CD14-positive monocyte (primary cell): ENCODE results near the gene CDC42BPG. TPM values are rescaled to one million over a fixed set of nuclear protein-coding genes. Genes with fewer than 3 reads are reported as not detected.

ENCODE experiments used
- DNase-seq, 3 donors: peaks; one replicate each; pipeline ENCODE4 v3.0.0-alpha.2; 2011 to 2022
- H2AFZ ChIP-seq: 2 replicates; pipeline ENCODE4 v1.6.0; 2012; ENCODE audit warnings: mild to moderate bottlenecking, low read depth, low read length, inconsistent platforms; ENCODE audit not compliant: insufficient read depth, poor library complexity, severe bottlenecking
- H3K27ac ChIP-seq, 2 donors: 1 replicate in 1 of 2; 2 replicates in 1 of 2; pipeline ENCODE4 v1.5.1; 2012 to 2013; ENCODE audit warnings: low read length in 2 of 2, control low read depth in 1 of 2, inconsistent platforms in 1 of 2, low read depth in 1 of 2, mild to moderate bottlenecking in 1 of 2
- H3K27me3 ChIP-seq, 2 donors: one replicate each; pipeline versions ENCODE4 v1.6.0 to v1.6.1; 2011 to 2013; ENCODE audit warnings: low read length in 2 of 2; ENCODE audit not compliant: control insufficient read depth in 2 of 2, insufficient read depth in 2 of 2
- H3K36me3 ChIP-seq, 2 donors: replicated peaks in 1 of 2; 1 replicate in 1 of 2; 2 replicates in 1 of 2; pipeline versions ENCODE4 v1.5.1 to v1.6.1; 2012 to 2013; ENCODE audit warnings: low read length in 2 of 2, control low read depth in 1 of 2, inconsistent platforms in 1 of 2, mild to moderate bottlenecking in 1 of 2; ENCODE audit not compliant: insufficient read depth in 2 of 2, control insufficient read depth in 1 of 2
- H3K4me1 ChIP-seq, 2 donors: 1 replicate in 1 of 2; 2 replicates in 1 of 2; pipeline versions ENCODE4 v1.5.1 to v1.6.1; 2012 to 2013; ENCODE audit warnings: low read length in 2 of 2, control low read depth in 1 of 2, inconsistent platforms in 1 of 2, mild to moderate bottlenecking in 1 of 2, moderate library complexity in 1 of 2; ENCODE audit not compliant: insufficient read depth in 2 of 2, control insufficient read depth in 1 of 2
- H3K4me2 ChIP-seq: replicated peaks from 2 replicates; pipeline ENCODE3; 2012; ENCODE audit warnings: low read length, moderate library complexity, mild to moderate bottlenecking; ENCODE audit not compliant: poor library complexity, severe bottlenecking; ENCODE audit errors: extremely low read depth
- H3K4me3 ChIP-seq, 3 experiments: fragments of 200-600 bp in 1 of 3; sonication (generic) in 1 of 3; replicated peaks in 1 of 3; 1 replicate in 2 of 3; 2 replicates in 1 of 3; pipeline ENCODE4 v1.5.1; 2011 to 2013; ENCODE audit warnings: low read length in 3 of 3, mild to moderate bottlenecking in 3 of 3, control low read depth in 2 of 3, low read depth in 2 of 3, inconsistent platforms in 1 of 3, moderate library complexity in 1 of 3
- H3K79me2 ChIP-seq: 2 replicates; pipeline ENCODE4 v1.6.0; 2012; ENCODE audit warnings: mild to moderate bottlenecking, control low read depth, inconsistent platforms, low read length, moderate library complexity; ENCODE audit not compliant: insufficient read depth
- H3K9ac ChIP-seq: 2 replicates; pipeline ENCODE4 v1.6.0; 2017; ENCODE audit warnings: low read length, mild to moderate bottlenecking; ENCODE audit not compliant: insufficient read depth, poor library complexity, severe bottlenecking
- H3K9me3 ChIP-seq, 2 donors: replicated peaks in 1 of 2; 1 replicate in 1 of 2; 2 replicates in 1 of 2; pipeline versions ENCODE4 v1.5.1 to v1.6.1; 2012 to 2013; ENCODE audit warnings: low read length in 2 of 2, control low read depth in 1 of 2; ENCODE audit not compliant: control insufficient read depth in 1 of 2, insufficient read depth in 1 of 2
- H4K20me1 ChIP-seq: 2 replicates; pipeline ENCODE4 v1.6.0; 2012; ENCODE audit warnings: mild to moderate bottlenecking, low read length, control low read depth, moderate library complexity; ENCODE audit not compliant: insufficient read depth
- H3K27ac Mint-ChIP-seq, 7 donors: one replicate each; pipeline ENCODE4 v1.8.0; 2020; ENCODE audit warnings: mild to moderate bottlenecking in 7 of 7, mixed read lengths in 7 of 7, moderate library complexity in 6 of 7, inconsistent platforms in 2 of 7
- H3K27me3 Mint-ChIP-seq, 3 donors: one replicate each; pipeline ENCODE4 v1.8.0; 2021 to 2022; ENCODE audit warnings: low read depth in 3 of 3, mild to moderate bottlenecking in 3 of 3, mixed read lengths in 3 of 3, moderate library complexity in 3 of 3, inconsistent platforms in 1 of 3
- H3K36me3 Mint-ChIP-seq, 2 donors: one replicate each; pipeline ENCODE4 v1.8.0; 2020; ENCODE audit warnings: mixed read lengths in 2 of 2, inconsistent platforms in 1 of 2, mild to moderate bottlenecking in 1 of 2
- H3K4me1 Mint-ChIP-seq: one replicate; pipeline ENCODE4 v1.8.0; 2020; ENCODE audit warnings: mild to moderate bottlenecking, mixed read lengths
- H3K4me3 Mint-ChIP-seq, 2 donors: one replicate each; pipeline ENCODE4 v1.8.0; 2020; ENCODE audit warnings: mild to moderate bottlenecking in 2 of 2, mixed read lengths in 2 of 2, moderate library complexity in 1 of 2
- H3K9me3 Mint-ChIP-seq, 7 donors: one replicate each; pipeline ENCODE4 v1.8.0; 2020 to 2022; ENCODE audit warnings: mixed read lengths in 7 of 7, mild to moderate bottlenecking in 6 of 7, moderate library complexity in 6 of 7, inconsistent platforms in 2 of 7
- CTCF ChIP-seq: fragments of 200-600 bp; IDR thresholded peaks from one replicate; pipeline ENCODE4 v1.8.0; 2022; ENCODE audit warnings: antibody characterized with exemption, mild to moderate bottlenecking
- WGBS: methylation state at CpG from one replicate; pipeline ENCODE4 v1.1.5; 2013; ENCODE audit warnings: missing lambda C conversion rate; ENCODE audit not compliant: insufficient coverage; 5-methylcytosine and 5-hydroxymethylcytosine counted together
- intact Hi-C, 2 donors: fragments of 100-400 bp; cut with micrococcal nuclease; formaldehyde crosslinking; loops; one replicate each; pipeline versions ENCODE4 v1.15.0 to v1.15.1; 2023
- polyA plus RNA-seq, 3 donors: library from polyadenylated mRNA; depleted of rRNA in 1 of 3; unstranded in 2 of 3; stranded (reverse) in 1 of 3; fragments of 300-500 nt in 2 of 3; fragments of >200 nt in 1 of 3; fragmentation: Illumina TruSeq in 2 of 3; gene quantifications; 1 replicate in 2 of 3; 2 replicates in 1 of 3; pipeline ENCODE4 v1.2.3, GENCODE V29; 2012 to 2021

The CDC42BPG gene
- polyA plus RNA-seq, 3 donors, result 0.23 TPM; not detected in 2

- Mint-ChIP-seq H3K27me3 (peaks cover 0 to 12% (median 6%) of the 10 kb centered on the region in 3 donors), H3K4me3 (peak overlapping the region in 1 of 2 donors; percentile 76), H3K27ac (peak overlapping the region; percentile 59 to 97 (median 79)), H3K9me3 (peaks cover 0 to 2% (median 0%) of the 10 kb centered on the region in 7 donors), H3K36me3 (peaks cover 58 to 60% of the 10 kb centered on the region in 2 donors), H3K4me1 (peaks cover 85% of the 10 kb centered on the region)
- 73% methylated on average over 12 of the region's 24 CpGs for WGBS
- TF ChIP-seq CTCF, result no peak
- Histone ChIP-seq H3K4me3 (peak overlapping the region in 1 of 3 experiments; percentile 1), H3K27ac (peak overlapping the region in 1 of 2 donors; percentile 20), H3K79me2 (peaks cover 28% of the 10 kb centered on the region), H3K4me2 (peak overlapping the region; percentile 48), H4K20me1 (peaks cover 48% of the 10 kb centered on the region), H3K27me3 (no peaks in the 10 kb centered on the region), H3K9ac (peak overlapping the region; percentile 23), H3K9me3 (no peaks in the 10 kb centered on the region), H3K4me1 (peaks cover 77 to 89% of the 10 kb centered on the region in 2 donors), H2AFZ (no peak overlapping the region), H3K36me3 (peaks cover 24 to 28% of the 10 kb centered on the region in 2 donors)
- peak; percentile 69 to 85 (median 73) for DNase-seq
- intact Hi-C loops, result no loop called here
These were observed 8.5 kb upstream of the CDC42BPG start for GRCh38 chr11:64852804-64853509.

GRCh38 chr11:64851831-64852351, 7.4 kb upstream of the CDC42BPG start:
- H3K4me1 ChIP-seq, result peaks cover 72 to 88% of the 10 kb centered on the region in 2 donors
- no peak overlapping the region for H2AFZ ChIP-seq
- intact Hi-C loops, result no loop called here
- H3K27ac ChIP-seq, result no peak overlapping the region
- peaks cover 0 to 2% (median 0%) of the 10 kb centered on the region in 7 donors for H3K9me3 Mint-ChIP-seq
- peaks cover 48% of the 10 kb centered on the region for H4K20me1 ChIP-seq
- no peak for TF ChIP-seq CTCF
- H3K9me3 ChIP-seq, result no peaks in the 10 kb centered on the region
- peaks cover 85% of the 10 kb centered on the region for H3K4me1 Mint-ChIP-seq
- no peaks in the 10 kb centered on the region for H3K27me3 ChIP-seq
- peaks cover 22% of the 10 kb centered on the region for H3K79me2 ChIP-seq
- H3K27ac Mint-ChIP-seq, result peak overlapping the region in 4 of 7 donors; percentile 27 to 83 (median 34)
- H3K4me3 Mint-ChIP-seq, result peak overlapping the region in 1 of 2 donors; percentile 46
- H3K36me3 Mint-ChIP-seq, result peaks cover 53 to 54% of the 10 kb centered on the region in 2 donors
- H3K27me3 Mint-ChIP-seq, result peaks cover 0 to 12% (median 6%) of the 10 kb centered on the region in 3 donors
- H3K4me2 ChIP-seq, result no peak overlapping the region
- no peak overlapping the region for H3K4me3 ChIP-seq
- DNase-seq, result peak in 1 of 3 donors; percentile 50
- 85% methylated on average over 8 of the region's 8 CpGs for WGBS
- H3K36me3 ChIP-seq, result peaks cover 23 to 24% of the 10 kb centered on the region in 2 donors
- no peak overlapping the region for H3K9ac ChIP-seq
